Measurements from ENCODE around the gene ARFGEF3. TPM values are rescaled to one million over a fixed set of nuclear protein-coding genes. Genes with fewer than 3 reads are reported as not detected.

Gene ARFGEF3
- total and polyA plus RNA-seq, 2 donors (not counting 1 experiment from before 2014, with no cell fraction given), result under 0.01 to 0.14 TPM

DNA sequence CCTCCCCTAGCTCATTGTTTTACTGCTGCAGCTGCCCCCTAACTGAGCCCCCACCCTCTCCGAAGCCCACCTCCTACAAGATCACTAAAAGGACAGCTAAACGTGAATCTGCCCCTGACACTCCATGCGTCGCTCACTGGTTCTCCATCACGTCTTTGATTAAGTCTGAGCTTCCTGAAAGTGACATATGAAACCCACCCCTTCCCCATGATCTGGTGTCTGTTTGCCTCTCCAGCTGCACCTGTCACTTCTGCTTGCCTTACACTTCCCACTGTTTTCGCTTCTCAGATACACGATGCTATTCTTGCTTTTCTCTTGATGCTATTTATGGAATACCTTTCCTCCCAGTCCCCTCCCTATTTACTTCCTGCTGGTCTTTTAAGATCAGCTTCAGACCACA, 46.5 kb upstream of the ARFGEF3 start:
- TF ChIP-seq CTCF (conservative IDR thresholded peaks at IDR 0.05 in 1 of 2, IDR thresholded peaks at IDR 0.05 in 1 of 2; ENCODE audit: low read depth in 1 of 2, low read length in 2 of 2), result no peak
- TF ChIP-seq EZH2 (IDR thresholded peaks at IDR 0.05; ENCODE audit: low read length, missing control alignments), result no peak
- no peaks in the 10 kb centered on the region for H3K9me3 ChIP-seq (ENCODE audit: control insufficient read depth, insufficient read depth, low read depth, low read length)
- DNase-seq (ENCODE audit: low read depth in 2 of 2), result no peak
- no peak overlapping the region for H3K4me2 ChIP-seq (ENCODE audit: extremely low read depth, insufficient read depth, low read length)
- H4K20me1 ChIP-seq (ENCODE audit: control insufficient read depth, extremely low read depth, insufficient read depth, low read length), result no peaks in the 10 kb centered on the region
- H3K4me1 ChIP-seq (ENCODE audit: control insufficient read depth, extremely low read depth, insufficient read depth, low read length), result no peaks in the 10 kb centered on the region
- H3K79me2 ChIP-seq (ENCODE audit: control insufficient read depth, insufficient read depth, low read length), result no peaks in the 10 kb centered on the region
- no peak overlapping the region for H3K4me3 ChIP-seq (replicated peaks in 1 of 4; ENCODE audit: control extremely low read depth in 1 of 4, insufficient read depth in 1 of 4, low read depth in 3 of 4, low read length in 4 of 4)
- H3K27ac ChIP-seq (ENCODE audit: insufficient read depth, low read length), result no peak overlapping the region
- H3K9ac ChIP-seq (ENCODE audit: insufficient read depth, low read length), result no peak overlapping the region
- H3K36me3 ChIP-seq (ENCODE audit: control insufficient read depth, insufficient read depth, low read length), result no peaks in the 10 kb centered on the region
- no peak overlapping the region for H2AFZ ChIP-seq (ENCODE audit: low read length)
- H3K27me3 ChIP-seq (ENCODE audit: control insufficient read depth, insufficient read depth, low read length), result peaks cover 5% of the 10 kb centered on the region

GRCh38 chr6:138115877-138116660, 45.7 kb upstream of the ARFGEF3 start:
- no peaks in the 10 kb centered on the region for H4K20me1 ChIP-seq (ENCODE audit: control insufficient read depth, extremely low read depth, insufficient read depth, low read length)
- no peak overlapping the region for H3K4me3 ChIP-seq (replicated peaks in 1 of 4; ENCODE audit: control extremely low read depth in 1 of 4, insufficient read depth in 1 of 4, low read depth in 3 of 4, low read length in 4 of 4)
- no peak overlapping the region for H2AFZ ChIP-seq (ENCODE audit: low read length)
- no peaks in the 10 kb centered on the region for H3K4me1 ChIP-seq (ENCODE audit: control insufficient read depth, extremely low read depth, insufficient read depth, low read length)
- peak; percentile 50 to 52 for TF ChIP-seq CTCF (conservative IDR thresholded peaks at IDR 0.05 in 1 of 2, IDR thresholded peaks at IDR 0.05 in 1 of 2; ENCODE audit: low read depth in 1 of 2, low read length in 2 of 2)
- no peak for TF ChIP-seq EZH2 (IDR thresholded peaks at IDR 0.05; ENCODE audit: low read length, missing control alignments)
- H3K4me2 ChIP-seq (ENCODE audit: extremely low read depth, insufficient read depth, low read length), result no peak overlapping the region
- no peaks in the 10 kb centered on the region for H3K36me3 ChIP-seq (ENCODE audit: control insufficient read depth, insufficient read depth, low read length)
- no peak overlapping the region for H3K9ac ChIP-seq (ENCODE audit: insufficient read depth, low read length)
- DNase-seq (ENCODE audit: low read depth in 2 of 2), result peak; percentile 59 to 81
- no peak overlapping the region for H3K27ac ChIP-seq (ENCODE audit: insufficient read depth, low read length)
- no peaks in the 10 kb centered on the region for H3K79me2 ChIP-seq (ENCODE audit: control insufficient read depth, insufficient read depth, low read length)
- H3K9me3 ChIP-seq (ENCODE audit: control insufficient read depth, insufficient read depth, low read depth, low read length), result no peaks in the 10 kb centered on the region
- H3K27me3 ChIP-seq (ENCODE audit: control insufficient read depth, insufficient read depth, low read length), result peaks cover 5% of the 10 kb centered on the region

DNA sequence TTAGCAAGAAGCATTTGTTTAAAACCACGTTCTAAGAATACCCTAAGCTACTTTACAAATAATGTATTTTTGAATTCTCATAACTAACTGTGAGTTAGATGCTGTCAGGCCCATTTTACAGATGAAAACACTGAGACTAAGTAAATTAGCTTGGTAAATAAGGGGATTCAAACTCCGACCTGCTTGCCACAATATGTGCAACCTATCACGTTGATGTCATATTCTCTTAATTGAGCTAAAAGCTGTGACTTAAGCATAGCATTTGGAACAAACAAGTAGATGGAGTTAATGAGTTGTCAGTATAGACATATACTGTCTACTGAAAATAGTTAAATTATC, 45.1 kb upstream of the ARFGEF3 start:
- no peak overlapping the region for H3K4me3 ChIP-seq (replicated peaks in 1 of 4; ENCODE audit: control extremely low read depth in 1 of 4, insufficient read depth in 1 of 4, low read depth in 3 of 4, low read length in 4 of 4)
- no peaks in the 10 kb centered on the region for H3K4me1 ChIP-seq (ENCODE audit: control insufficient read depth, extremely low read depth, insufficient read depth, low read length)
- DNase-seq (ENCODE audit: low read depth in 2 of 2), result no peak
- H4K20me1 ChIP-seq (ENCODE audit: control insufficient read depth, extremely low read depth, insufficient read depth, low read length), result no peaks in the 10 kb centered on the region
- H3K4me2 ChIP-seq (ENCODE audit: extremely low read depth, insufficient read depth, low read length), result no peak overlapping the region
- TF ChIP-seq EZH2 (IDR thresholded peaks at IDR 0.05; ENCODE audit: low read length, missing control alignments) (no peak), CTCF (conservative IDR thresholded peaks at IDR 0.05 in 1 of 2, IDR thresholded peaks at IDR 0.05 in 1 of 2; ENCODE audit: low read depth in 1 of 2, low read length in 2 of 2) (no peak)
- no peaks in the 10 kb centered on the region for H3K36me3 ChIP-seq (ENCODE audit: control insufficient read depth, insufficient read depth, low read length)
- peaks cover 5% of the 10 kb centered on the region for H3K27me3 ChIP-seq (ENCODE audit: control insufficient read depth, insufficient read depth, low read length)
- H3K9ac ChIP-seq (ENCODE audit: insufficient read depth, low read length), result no peak overlapping the region
- no peaks in the 10 kb centered on the region for H3K9me3 ChIP-seq (ENCODE audit: control insufficient read depth, insufficient read depth, low read depth, low read length)
- no peaks in the 10 kb centered on the region for H3K79me2 ChIP-seq (ENCODE audit: control insufficient read depth, insufficient read depth, low read length)
- H2AFZ ChIP-seq (ENCODE audit: low read length), result no peak overlapping the region
- no peak overlapping the region for H3K27ac ChIP-seq (ENCODE audit: insufficient read depth, low read length)
